ENCODE results near the gene FPGS.
A peak's percentile ranks its signal among the peaks of the same experiment; 100 is the strongest.

The FPGS gene

DNA sequence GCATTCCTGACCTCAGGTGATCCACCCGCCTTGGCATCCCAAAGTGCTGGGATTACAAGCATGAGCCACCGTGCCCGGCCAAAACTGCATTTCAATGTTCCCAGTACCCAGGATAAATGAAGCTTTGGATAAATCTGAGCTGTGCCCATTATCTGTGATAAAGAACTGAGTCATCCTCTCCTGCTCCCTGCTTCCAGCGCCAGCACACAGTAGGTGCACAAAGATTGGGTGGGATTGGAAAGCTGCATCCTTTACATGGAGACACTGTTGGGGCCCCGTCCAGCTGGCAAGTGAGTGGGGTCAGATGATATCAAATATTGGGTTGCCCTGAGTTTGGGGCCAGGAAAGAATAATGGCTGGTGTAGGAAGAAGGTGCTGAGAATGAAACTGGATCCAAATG, 41.6 kb upstream of the FPGS start:
- H3K9me3 ChIP-seq (ENCODE audit: control insufficient read depth in 5 of 5, low read length in 5 of 5): no peaks in the 10 kb centered on the region
- peak overlapping the region; percentile 60 for H3K27ac ChIP-seq (ENCODE audit: low read depth, low read length)
- H3K9ac ChIP-seq (ENCODE audit: low read length in 5 of 5): peak overlapping the region in 1 of 5 donors; percentile 67
- peak overlapping the region in 3 of 5 donors; percentile 44 to 58 (median 46) for H3K4me3 ChIP-seq (ENCODE audit: low read depth in 1 of 5, low read length in 5 of 5)
- peaks cover 0 to 6% (median 2%) of the 10 kb centered on the region in 5 donors for H3K36me3 ChIP-seq (ENCODE audit: control insufficient read depth in 5 of 5, insufficient read depth in 5 of 5, low read length in 5 of 5)
- peaks cover 0 to 2% (median 0%) of the 10 kb centered on the region in 5 donors for H3K27me3 ChIP-seq (ENCODE audit: control insufficient read depth in 5 of 5, insufficient read depth in 4 of 5, low read length in 5 of 5)
- H3K4me1 ChIP-seq (ENCODE audit: control insufficient read depth in 5 of 5, insufficient read depth in 5 of 5, low read length in 5 of 5): peaks cover 0 to 75% (median 24%) of the 10 kb centered on the region in 5 donors

DNA sequence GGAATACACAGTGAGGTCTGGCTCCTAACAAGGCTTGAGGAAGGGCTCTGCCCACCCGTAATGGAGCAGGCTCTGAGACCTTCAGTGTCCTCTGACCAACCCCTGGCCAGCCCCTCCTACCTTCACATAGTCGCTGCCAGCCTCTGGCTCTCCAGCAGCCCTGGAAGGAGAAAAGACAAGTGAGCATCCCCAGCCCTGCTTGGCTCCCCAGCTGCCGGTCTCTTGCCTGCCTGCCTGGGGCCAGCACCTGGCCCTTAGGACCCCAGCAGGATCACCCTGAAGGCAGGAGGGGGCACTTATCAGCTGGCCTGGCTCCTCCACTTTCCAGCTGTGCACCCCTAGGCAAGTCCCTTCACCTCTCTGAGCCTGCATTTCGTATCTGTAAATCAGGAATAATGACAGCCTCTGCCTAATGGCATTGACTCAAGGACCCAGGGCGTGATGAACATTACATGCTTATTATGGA, 41.2 kb upstream of the FPGS start:
- H3K27ac ChIP-seq (ENCODE audit: low read depth, low read length): peak overlapping the region; percentile 60

DNA sequence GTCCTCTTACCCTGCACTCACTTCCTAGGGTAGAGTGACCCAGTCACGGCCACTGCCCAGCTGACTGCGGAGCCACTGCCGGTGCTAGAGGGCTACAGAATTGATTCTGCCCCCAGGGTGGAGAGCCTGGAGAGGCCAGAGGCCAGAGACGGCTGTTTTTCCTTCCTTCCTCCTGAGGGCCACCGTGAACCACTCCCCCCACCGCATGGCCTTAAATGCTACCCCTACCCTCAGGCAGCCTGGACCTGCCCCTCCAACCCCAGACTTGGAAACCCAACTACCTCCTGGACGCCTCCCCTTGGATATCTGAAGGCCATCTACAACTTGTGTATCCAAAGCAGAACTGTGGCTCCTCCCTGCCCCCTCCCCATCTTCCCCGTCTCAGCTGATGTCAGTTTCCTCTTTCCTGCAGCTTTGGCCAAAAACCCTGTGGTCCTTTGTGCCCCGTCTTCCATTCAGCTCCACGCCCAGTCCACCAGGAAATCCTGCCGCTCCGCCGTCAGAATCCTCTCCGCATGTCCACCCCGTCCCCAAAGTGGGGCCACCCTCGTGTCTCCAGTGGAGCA, 40.5 kb upstream of the FPGS start:
- Histone ChIP-seq H3K4me3 (ENCODE audit: low read depth in 1 of 5, low read length in 5 of 5) (peak overlapping the region in 3 of 5 donors; percentile 44 to 58 (median 46)), H3K27me3 (ENCODE audit: control insufficient read depth in 5 of 5, insufficient read depth in 4 of 5, low read length in 5 of 5) (peaks cover 0 to 2% (median 0%) of the 10 kb centered on the region in 5 donors), H3K36me3 (ENCODE audit: control insufficient read depth in 5 of 5, insufficient read depth in 5 of 5, low read length in 5 of 5) (peaks cover 0 to 9% (median 2%) of the 10 kb centered on the region in 5 donors), H3K27ac (ENCODE audit: low read depth, low read length) (peak overlapping the region; percentile 82), H3K9ac (ENCODE audit: low read length in 5 of 5) (peak overlapping the region in 2 of 5 donors; percentile 11 to 38), H3K9me3 (ENCODE audit: control insufficient read depth in 5 of 5, low read length in 5 of 5) (no peaks in the 10 kb centered on the region), H3K4me1 (ENCODE audit: control insufficient read depth in 5 of 5, insufficient read depth in 5 of 5, low read length in 5 of 5) (peaks cover 0 to 82% (median 30%) of the 10 kb centered on the region in 5 donors)

More for the DNA sequence above, 41.2 kb upstream of the FPGS start:
- Histone ChIP-seq H3K9me3 (ENCODE audit: control insufficient read depth in 5 of 5, low read length in 5 of 5) (no peaks in the 10 kb centered on the region), H3K4me1 (ENCODE audit: control insufficient read depth in 5 of 5, insufficient read depth in 5 of 5, low read length in 5 of 5) (peaks cover 0 to 75% (median 24%) of the 10 kb centered on the region in 5 donors), H3K27me3 (ENCODE audit: control insufficient read depth in 5 of 5, insufficient read depth in 4 of 5, low read length in 5 of 5) (peaks cover 0 to 2% (median 0%) of the 10 kb centered on the region in 5 donors), H3K9ac (ENCODE audit: low read length in 5 of 5) (peak overlapping the region in 1 of 5 donors; percentile 67), H3K36me3 (ENCODE audit: control insufficient read depth in 5 of 5, insufficient read depth in 5 of 5, low read length in 5 of 5) (peaks cover 0 to 9% (median 2%) of the 10 kb centered on the region in 5 donors), H3K4me3 (ENCODE audit: low read depth in 1 of 5, low read length in 5 of 5) (peak overlapping the region in 3 of 5 donors; percentile 44 to 58 (median 46))

DNA sequence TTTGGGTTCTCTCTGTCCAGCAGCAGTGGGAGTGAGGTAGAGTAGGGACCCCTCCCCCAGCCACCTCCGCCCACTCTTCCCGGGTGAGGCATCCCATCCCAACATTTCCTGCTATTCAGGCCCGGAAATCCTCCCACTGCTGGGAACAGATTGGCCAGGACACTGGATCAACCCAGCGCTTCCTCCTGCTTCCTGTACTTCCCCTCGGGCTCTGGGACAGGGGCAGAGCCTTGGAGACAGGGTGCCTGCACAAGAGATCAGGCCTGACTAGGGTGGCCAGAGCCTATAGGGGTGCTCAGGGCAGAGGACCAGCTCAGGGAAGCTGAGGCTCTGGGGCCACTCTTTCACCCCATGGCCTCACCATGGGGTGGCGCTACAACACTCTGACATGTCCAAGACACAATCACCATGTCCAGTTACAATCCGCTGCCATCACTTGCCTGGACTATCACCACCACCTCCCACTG, 38.7 kb upstream of the FPGS start:
- Histone ChIP-seq H3K4me3 (ENCODE audit: low read depth in 1 of 5, low read length in 5 of 5) (peak overlapping the region in 1 of 5 donors; percentile 24), H3K27me3 (ENCODE audit: control insufficient read depth in 5 of 5, insufficient read depth in 4 of 5, low read length in 5 of 5) (peaks cover 0 to 2% (median 0%) of the 10 kb centered on the region in 5 donors), H3K36me3 (ENCODE audit: control insufficient read depth in 5 of 5, insufficient read depth in 5 of 5, low read length in 5 of 5) (peaks cover 0 to 6% (median under 1%) of the 10 kb centered on the region in 5 donors), H3K27ac (ENCODE audit: low read depth, low read length) (peak overlapping the region; percentile 82), H3K9ac (ENCODE audit: low read length in 5 of 5) (peak overlapping the region in 2 of 5 donors; percentile 38 to 56), H3K9me3 (ENCODE audit: control insufficient read depth in 5 of 5, low read length in 5 of 5) (no peaks in the 10 kb centered on the region), H3K4me1 (ENCODE audit: control insufficient read depth in 5 of 5, insufficient read depth in 5 of 5, low read length in 5 of 5) (peaks cover 0 to 90% (median 41%) of the 10 kb centered on the region in 5 donors)

DNA sequence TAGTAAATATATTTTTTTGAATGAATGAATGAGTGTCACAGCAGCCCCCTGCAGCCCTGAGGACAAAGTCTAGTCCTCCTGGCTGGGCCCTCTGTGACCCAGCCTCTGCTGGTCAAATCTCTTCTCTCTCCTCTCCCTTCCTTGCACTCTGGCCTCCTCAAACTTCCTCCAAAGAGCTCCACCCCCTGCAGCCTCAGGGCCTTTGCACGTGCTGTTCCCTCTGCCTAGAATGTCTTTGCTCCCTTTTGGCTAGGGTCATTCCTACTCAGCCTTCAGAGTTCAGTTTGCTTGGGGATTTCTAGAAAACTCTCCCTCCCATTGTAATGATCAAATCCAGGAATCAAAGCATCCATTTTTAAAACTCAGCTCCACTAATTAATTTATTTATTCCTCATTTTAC, 37.3 kb upstream of the FPGS start:
- H3K4me3 ChIP-seq (ENCODE audit: low read depth in 1 of 5, low read length in 5 of 5): no peak overlapping the region
- peak overlapping the region; percentile 82 for H3K27ac ChIP-seq (ENCODE audit: low read depth, low read length)
- H3K36me3 ChIP-seq (ENCODE audit: control insufficient read depth in 5 of 5, insufficient read depth in 5 of 5, low read length in 5 of 5): peaks cover 0 to 5% (median 0%) of the 10 kb centered on the region in 5 donors
- H3K27me3 ChIP-seq (ENCODE audit: control insufficient read depth in 5 of 5, insufficient read depth in 4 of 5, low read length in 5 of 5): peaks cover 0 to 2% (median 0%) of the 10 kb centered on the region in 5 donors
- peaks cover 8 to 92% (median 46%) of the 10 kb centered on the region in 5 donors for H3K4me1 ChIP-seq (ENCODE audit: control insufficient read depth in 5 of 5, insufficient read depth in 5 of 5, low read length in 5 of 5)
- H3K9ac ChIP-seq (ENCODE audit: low read length in 5 of 5): peak overlapping the region in 1 of 5 donors; percentile 51
- H3K9me3 ChIP-seq (ENCODE audit: control insufficient read depth in 5 of 5, low read length in 5 of 5): no peaks in the 10 kb centered on the region

DNA sequence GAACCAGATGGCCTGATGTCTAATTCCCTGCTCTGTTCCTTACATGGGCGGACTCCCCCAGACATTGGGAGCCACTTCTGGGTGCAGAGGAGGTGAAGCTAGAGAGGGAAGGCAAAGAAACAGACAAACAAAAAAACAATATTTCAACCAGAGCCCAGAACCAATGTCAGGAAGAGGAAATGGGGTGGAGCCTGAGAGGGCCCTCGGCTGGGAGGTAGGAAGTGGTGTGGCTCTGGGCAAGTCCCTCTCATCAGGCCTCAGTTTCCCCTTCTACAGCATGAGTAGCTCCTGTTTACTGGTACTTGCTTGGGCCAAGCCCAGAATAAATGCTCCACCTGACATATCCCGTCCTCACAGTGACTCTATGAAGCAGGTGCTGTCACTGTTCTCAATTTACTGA, 35.3 kb upstream of the FPGS start:
- Histone ChIP-seq H3K36me3 (ENCODE audit: control insufficient read depth in 5 of 5, insufficient read depth in 5 of 5, low read length in 5 of 5) (peaks cover 0 to 5% (median 0%) of the 10 kb centered on the region in 5 donors), H3K27me3 (ENCODE audit: control insufficient read depth in 5 of 5, insufficient read depth in 4 of 5, low read length in 5 of 5) (no peaks in the 10 kb centered on the region), H3K4me3 (ENCODE audit: low read depth in 1 of 5, low read length in 5 of 5) (peak overlapping the region in 3 of 5 donors; percentile 31 to 47 (median 33)), H3K27ac (ENCODE audit: low read depth, low read length) (peak overlapping the region; percentile 82), H3K9me3 (ENCODE audit: control insufficient read depth in 5 of 5, low read length in 5 of 5) (no peaks in the 10 kb centered on the region), H3K4me1 (ENCODE audit: control insufficient read depth in 5 of 5, insufficient read depth in 5 of 5, low read length in 5 of 5) (peaks cover 12 to 86% (median 55%) of the 10 kb centered on the region in 5 donors), H3K9ac (ENCODE audit: low read length in 5 of 5) (peak overlapping the region in 3 of 5 donors; percentile 7 to 74 (median 32))

DNA sequence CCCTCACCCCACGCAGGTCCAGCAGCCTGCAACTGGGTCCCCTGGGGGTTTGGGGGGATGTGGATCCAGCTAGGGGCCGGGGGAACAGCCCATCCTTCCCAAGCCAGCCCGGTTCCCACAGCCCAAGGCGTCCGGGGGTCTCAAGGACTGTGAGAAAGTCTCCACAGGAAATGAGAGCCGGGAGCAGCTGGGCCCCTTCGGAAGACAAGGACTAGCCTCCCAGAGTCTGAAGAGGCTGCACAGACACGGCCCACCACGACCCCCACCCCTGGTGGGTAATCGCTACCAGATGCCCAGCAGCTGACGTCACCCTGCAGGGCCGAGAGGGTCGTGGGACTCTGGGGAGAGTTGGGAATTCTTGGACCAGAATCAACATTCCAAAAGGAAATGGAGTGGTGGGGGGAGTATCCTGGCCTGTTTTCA, 34.8 kb upstream of the FPGS start:
- Histone ChIP-seq H3K9me3 (ENCODE audit: control insufficient read depth in 5 of 5, low read length in 5 of 5) (no peaks in the 10 kb centered on the region), H3K4me1 (ENCODE audit: control insufficient read depth in 5 of 5, insufficient read depth in 5 of 5, low read length in 5 of 5) (peaks cover 12 to 81% (median 50%) of the 10 kb centered on the region in 5 donors), H3K36me3 (ENCODE audit: control insufficient read depth in 5 of 5, insufficient read depth in 5 of 5, low read length in 5 of 5) (peaks cover 0 to 5% (median 0%) of the 10 kb centered on the region in 5 donors), H3K27me3 (ENCODE audit: control insufficient read depth in 5 of 5, insufficient read depth in 4 of 5, low read length in 5 of 5) (no peaks in the 10 kb centered on the region), H3K27ac (ENCODE audit: low read depth, low read length) (peak overlapping the region; percentile 82), H3K9ac (ENCODE audit: low read length in 5 of 5) (peak overlapping the region in 2 of 5 donors; percentile 32 to 74), H3K4me3 (ENCODE audit: low read depth in 1 of 5, low read length in 5 of 5) (peak overlapping the region in 3 of 5 donors; percentile 31 to 47 (median 33))

DNA sequence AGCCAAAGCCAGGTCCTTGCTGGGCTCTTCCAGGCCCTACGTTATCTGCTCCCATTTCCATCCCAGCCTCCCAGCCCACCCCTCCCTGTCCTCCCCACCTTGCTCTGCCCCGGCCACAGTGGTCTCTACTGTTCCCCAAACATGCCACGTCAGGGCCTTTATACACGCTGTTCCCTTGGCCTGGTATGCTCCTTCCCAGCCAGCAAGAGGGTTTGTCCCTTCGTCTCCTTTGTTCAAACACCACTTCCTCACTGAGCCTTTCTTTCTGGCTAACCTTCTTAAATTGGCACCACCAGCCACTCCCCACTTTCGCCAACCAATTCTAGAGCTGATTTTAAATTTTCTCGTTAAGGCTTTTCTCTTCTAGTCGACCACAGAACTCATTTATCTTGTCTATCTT, 34.0 kb upstream of the FPGS start:
- H3K9ac ChIP-seq (ENCODE audit: low read length in 5 of 5): peak overlapping the region in 2 of 5 donors; percentile 7 to 74
- H3K27me3 ChIP-seq (ENCODE audit: control insufficient read depth in 5 of 5, insufficient read depth in 4 of 5, low read length in 5 of 5): no peaks in the 10 kb centered on the region
- no peaks in the 10 kb centered on the region for H3K9me3 ChIP-seq (ENCODE audit: control insufficient read depth in 5 of 5, low read length in 5 of 5)
- H3K36me3 ChIP-seq (ENCODE audit: control insufficient read depth in 5 of 5, insufficient read depth in 5 of 5, low read length in 5 of 5): peaks cover 0 to 5% (median 0%) of the 10 kb centered on the region in 5 donors
- H3K4me3 ChIP-seq (ENCODE audit: low read depth in 1 of 5, low read length in 5 of 5): peak overlapping the region in 3 of 5 donors; percentile 31 to 47 (median 33)
- H3K27ac ChIP-seq (ENCODE audit: low read depth, low read length): peak overlapping the region; percentile 82
- H3K4me1 ChIP-seq (ENCODE audit: control insufficient read depth in 5 of 5, insufficient read depth in 5 of 5, low read length in 5 of 5): peaks cover 12 to 73% (median 43%) of the 10 kb centered on the region in 5 donors

DNA sequence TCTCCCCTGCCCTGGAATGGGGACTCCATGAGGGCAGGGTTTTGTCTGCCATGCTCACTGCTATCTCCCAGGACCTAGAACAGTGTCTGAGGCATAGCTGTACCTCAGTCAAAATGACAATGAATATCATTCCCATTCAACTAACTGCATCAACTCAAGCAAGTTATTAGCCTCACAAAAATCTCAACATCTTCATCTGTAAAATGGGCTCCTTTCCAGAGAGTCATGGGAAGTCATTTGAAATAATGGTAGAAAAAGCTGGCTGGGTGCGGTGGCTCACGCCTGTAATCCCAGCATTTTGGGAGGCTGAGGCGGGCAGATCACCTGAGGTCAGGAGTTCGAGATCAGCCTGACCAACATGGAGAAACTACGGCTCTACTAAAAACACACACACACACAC, 33.6 kb upstream of the FPGS start:
- no peaks in the 10 kb centered on the region for H3K27me3 ChIP-seq (ENCODE audit: control insufficient read depth in 5 of 5, insufficient read depth in 4 of 5, low read length in 5 of 5)
- peak overlapping the region; percentile 82 for H3K27ac ChIP-seq (ENCODE audit: low read depth, low read length)
- H3K36me3 ChIP-seq (ENCODE audit: control insufficient read depth in 5 of 5, insufficient read depth in 5 of 5, low read length in 5 of 5): peaks cover 0 to 5% (median 0%) of the 10 kb centered on the region in 5 donors
- H3K4me1 ChIP-seq (ENCODE audit: control insufficient read depth in 5 of 5, insufficient read depth in 5 of 5, low read length in 5 of 5): peaks cover 12 to 69% (median 39%) of the 10 kb centered on the region in 5 donors
- H3K9ac ChIP-seq (ENCODE audit: low read length in 5 of 5): peak overlapping the region in 2 of 5 donors; percentile 7 to 74
- H3K9me3 ChIP-seq (ENCODE audit: control insufficient read depth in 5 of 5, low read length in 5 of 5): no peaks in the 10 kb centered on the region
- H3K4me3 ChIP-seq (ENCODE audit: low read depth in 1 of 5, low read length in 5 of 5): peak overlapping the region in 2 of 5 donors; percentile 33 to 47
